Stimulated activated CD4-positive, alpha-beta T cell treated with anti-CD3 and anti-CD28 coated beads, Interleukin-12 subunit alpha, Interleukin-12 subunit beta, amount 100 ng/mL, for 24 hours (primary cell): ENCODE measurements around the gene C2.
"Not testable (repeated sequence)": the region's sequence is repeated elsewhere in the genome, so short reads cannot be mapped to it uniquely, and the experiment has no call there.

Experiments used
- DNase-seq, 2 experiments: peaks; one replicate each; pipeline ENCODE4 v3.0.0-alpha.2; 2020; ENCODE audit warnings: low read depth in 2 of 2

The C2 gene

DNA sequence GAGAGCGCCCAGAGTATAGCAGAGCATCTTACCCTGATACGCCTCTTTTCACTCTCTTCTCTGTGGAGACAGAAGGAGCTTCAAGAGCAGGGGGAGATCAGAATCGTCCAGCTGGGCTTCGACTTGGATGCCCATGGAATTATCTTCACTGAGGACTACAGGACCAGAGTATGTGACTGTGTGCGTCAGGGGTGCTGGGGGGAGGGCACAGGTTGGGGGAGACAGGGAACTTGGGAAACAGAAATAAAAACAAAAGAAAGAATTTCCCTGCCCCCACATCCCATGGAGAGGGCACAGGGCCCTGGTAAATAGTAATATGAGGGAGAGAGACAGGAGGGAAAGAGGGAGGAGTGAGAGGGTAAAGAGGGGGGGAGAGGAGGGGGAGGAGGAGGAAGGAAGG, 51.3 kb downstream of the C2 start:
- no peak for DNase-seq

GRCh38 chr6:31979238-31979898, 51.9 kb downstream of the C2 start:
- no peak for DNase-seq

- DNase-seq: not testable (repeated sequence)
Observed at GRCh38 chr6:31980195-31980876, 52.8 kb downstream of the C2 start.

- DNase-seq: not testable (repeated sequence)
Observed at GRCh38 chr6:31980998-31981397, 53.5 kb downstream of the C2 start.

DNA sequence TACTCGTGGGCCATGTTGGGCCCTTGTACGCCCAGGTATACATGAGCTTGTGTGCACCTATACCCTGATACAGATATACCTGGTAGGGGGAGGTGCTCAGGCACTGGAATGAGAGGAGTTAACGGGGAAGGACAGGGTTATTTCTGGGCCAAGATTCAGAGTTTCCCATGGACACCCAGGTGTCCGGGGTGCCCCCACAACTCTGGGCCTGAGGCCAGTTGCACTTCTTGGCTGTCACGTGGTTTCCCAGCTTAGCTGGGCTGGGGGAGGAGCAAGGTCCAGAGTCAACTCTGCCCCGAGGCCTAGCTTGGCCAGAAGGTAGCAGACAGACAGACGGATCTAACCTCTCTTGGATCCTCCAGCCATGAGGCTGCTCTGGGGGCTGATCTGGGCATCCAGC, 54.2 kb downstream of the C2 start, which contains the start of gene C4A:
TSS of gene C4A (plus strand) at position 314 of the 400 bp plus-strand sequence. CDS start at position 365, 51 bp downstream.
- not testable (repeated sequence) for DNase-seq

- not testable (repeated sequence) for DNase-seq
Observed at GRCh38 chr6:31989363-31989762, 61.8 kb downstream of the C2 start.

- DNase-seq: not testable (repeated sequence)
Observed at GRCh38 chr6:31994421-31994820, 66.9 kb downstream of the C2 start.
